Activated gamma-delta T cell treated with anti-CD3 and anti-CD28 coated beads, Interleukin-2, amount 50 U/mL, for 16 hours (primary cell): ENCODE results near the gene MRNIP.

Source experiments
- DNase-seq: peaks from one replicate; pipeline ENCODE4 v3.0.0-alpha.2; 2020; ENCODE audit warnings: low read depth

MRNIP gene

GRCh38 chr5:179887802-179888201 is 29.2 kb upstream of the MRNIP start:
- DNase-seq, result no peak

DNA sequence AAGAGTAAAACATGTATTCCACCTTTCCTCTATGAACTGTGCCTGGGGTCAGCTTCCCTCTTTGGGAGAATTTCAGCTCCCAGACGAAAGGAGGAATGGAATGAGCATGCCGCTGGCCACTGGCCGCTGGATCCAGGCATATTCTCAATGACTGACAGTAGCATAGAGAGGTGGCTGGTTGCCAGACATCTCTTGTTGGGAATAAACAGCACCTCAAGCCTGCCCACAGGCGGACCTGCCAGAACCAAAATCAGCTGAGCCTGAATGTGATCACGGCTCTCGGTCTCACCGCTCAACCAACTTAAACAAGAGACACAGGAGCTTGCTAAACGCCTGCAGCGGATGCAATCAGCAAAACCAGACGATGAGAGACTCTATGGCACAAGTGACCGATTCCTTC is 28.5 kb upstream of the MRNIP start:
- DNase-seq, result no peak

- no peak for DNase-seq
Measured at GRCh38 chr5:179886190-179886911, 27.7 kb upstream of the MRNIP start.

DNA sequence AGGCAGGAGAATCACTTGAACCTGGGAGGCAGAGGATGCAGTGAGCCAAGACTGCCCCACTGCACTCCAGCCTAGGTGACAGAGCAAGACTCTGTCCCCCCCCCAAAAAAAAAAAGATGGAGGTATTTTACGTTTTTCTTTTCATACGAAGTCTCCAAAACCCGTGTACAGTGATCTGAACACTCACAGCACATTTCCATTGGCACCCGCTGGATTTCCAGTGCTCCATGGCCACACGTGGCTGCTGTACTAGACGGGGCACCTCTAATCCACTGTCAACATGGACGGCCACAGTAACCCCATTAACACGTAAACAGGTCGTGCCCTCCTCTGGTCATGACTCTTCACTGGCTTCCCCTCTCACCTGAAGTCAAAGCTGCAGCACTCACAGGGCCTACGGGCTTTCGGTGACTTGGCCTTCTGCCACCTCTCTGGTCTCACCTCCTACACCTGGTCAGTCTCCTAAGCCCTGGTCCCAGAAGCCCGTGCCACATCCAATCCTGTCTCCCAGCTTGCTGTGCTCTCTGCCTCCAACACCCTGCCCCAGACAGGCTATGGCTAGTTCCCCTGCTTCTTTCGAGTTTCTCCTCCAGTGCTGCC is 27.0 kb upstream of the MRNIP start:
- no peak for DNase-seq

GRCh38 chr5:179883163-179883562 is 24.5 kb upstream of the MRNIP start:
- no peak for DNase-seq

DNA sequence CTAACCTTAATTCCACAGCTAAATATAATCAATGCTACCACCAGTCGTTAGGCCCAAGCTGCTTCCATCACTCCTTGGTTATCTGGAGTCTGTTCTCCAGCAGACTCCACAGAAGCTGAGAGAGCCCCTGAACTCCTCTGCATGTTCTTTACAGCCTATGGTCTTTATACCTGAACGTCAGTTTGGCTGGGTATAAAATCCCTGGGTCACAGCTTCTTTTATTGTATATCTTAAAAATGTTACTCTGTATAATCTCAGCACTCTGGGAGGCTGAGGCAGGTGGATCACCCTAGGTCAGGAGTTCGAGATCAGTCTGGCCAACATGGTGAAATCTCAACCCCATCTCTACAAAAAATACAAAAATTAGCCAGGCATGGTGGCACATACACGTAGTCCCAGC is 23.7 kb upstream of the MRNIP start:
- DNase-seq, result no peak

- DNase-seq, result no peak
Measured at GRCh38 chr5:179880848-179881590, 22.4 kb upstream of the MRNIP start.

GRCh38 chr5:179880066-179880650 is 21.5 kb upstream of the MRNIP start:
- DNase-seq, result no peak

DNA sequence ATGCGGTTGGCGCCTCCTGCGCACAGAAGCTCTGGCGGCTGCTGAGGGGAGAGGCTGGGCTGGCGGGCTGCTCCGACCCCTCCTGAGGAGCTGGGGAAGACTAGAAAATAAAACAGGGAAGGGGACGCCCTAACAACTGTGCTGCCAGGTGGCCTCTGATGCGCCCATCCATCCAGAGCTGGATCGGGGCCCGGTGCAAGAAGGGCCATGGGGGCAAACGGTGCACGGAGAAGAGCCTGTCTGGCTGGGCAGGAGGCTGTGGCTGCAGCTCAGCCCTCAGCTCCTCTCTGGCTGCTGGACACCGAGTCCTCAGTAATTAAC is 21.0 kb upstream of the MRNIP start:
- no peak for DNase-seq

DNA sequence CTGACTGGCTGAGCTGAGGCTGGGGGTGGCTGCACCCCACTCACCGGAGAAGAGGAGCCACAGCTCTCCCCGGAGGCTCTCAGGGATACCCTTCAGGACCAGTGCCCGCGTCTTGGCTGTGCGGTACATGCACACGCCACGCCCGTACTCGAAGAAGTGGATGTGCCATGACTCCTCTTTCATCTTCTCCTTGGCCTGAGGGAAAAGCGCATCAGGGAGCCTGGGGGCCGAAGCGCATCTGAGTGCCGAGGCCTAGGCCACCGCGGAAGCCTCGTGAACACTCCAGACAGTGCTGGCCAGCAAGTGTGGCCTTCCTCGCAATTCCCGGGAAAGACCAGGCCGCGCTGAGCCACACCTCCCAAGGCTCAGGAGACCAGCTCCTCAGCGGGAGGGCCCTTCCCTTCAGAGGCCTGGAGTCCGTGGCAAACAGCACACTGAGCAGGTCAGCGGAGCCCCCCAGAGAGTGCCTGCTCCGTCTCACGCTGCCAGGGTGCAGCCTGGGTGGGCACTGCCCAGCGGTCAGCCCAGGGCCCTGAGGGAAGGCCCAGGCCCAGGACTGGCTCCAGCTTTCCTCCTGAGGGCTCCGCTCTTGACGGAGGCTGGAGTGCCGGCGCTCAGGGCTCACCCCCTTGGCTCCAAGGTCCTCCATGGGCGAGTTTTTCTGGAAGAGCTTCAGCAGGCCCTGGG is 20.5 kb upstream of the MRNIP start:
- no peak for DNase-seq

DNA sequence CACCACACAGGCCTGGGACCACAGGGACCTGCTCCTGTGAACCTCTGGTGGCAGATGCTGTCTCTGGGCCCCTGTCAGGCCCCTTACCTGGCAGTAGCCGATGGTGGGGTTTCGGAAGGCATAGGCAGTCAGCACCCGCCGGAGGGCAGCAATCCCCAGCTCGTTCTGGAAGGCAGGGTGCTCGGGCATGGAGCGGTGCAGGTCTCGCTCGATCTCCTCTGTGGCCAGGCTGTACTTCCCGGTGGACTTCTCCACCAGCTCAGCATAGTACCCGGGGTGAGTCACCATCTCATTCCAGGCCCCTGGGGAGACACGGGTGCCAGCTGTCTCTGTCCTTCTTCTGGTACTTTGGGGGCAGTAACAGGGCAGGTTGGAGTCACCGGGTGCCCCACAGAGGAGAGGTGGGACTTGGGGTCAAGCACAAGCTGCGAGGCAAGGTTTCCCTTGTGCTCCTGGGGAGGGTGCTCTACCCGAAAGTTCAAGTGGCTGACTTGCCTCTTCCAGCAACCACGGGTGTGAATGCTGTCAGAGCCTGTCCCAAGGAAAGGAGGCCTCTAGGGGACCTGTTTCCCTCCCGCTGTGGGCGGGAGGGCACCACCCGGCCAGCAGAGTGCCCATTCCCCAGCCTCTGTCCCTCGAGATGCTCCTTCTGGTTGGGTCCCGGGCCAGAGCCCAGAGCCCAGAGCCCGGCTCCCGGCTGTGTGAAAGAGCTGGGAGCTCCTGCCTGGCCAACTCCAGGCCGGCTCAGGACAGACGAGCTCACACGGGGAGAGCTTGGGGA is 19.8 kb upstream of the MRNIP start:
- DNase-seq, result no peak

- DNase-seq, result no peak
Measured at GRCh38 chr5:179876610-179876952, 18.0 kb upstream of the MRNIP start.

- DNase-seq, result no peak
Measured at GRCh38 chr5:179875741-179876609, 17.4 kb upstream of the MRNIP start.

- DNase-seq, result no peak
Measured at GRCh38 chr5:179874536-179875292, 16.1 kb upstream of the MRNIP start.

GRCh38 chr5:179874136-179874535 is 15.5 kb upstream of the MRNIP start:
- DNase-seq, result no peak

GRCh38 chr5:179873588-179874110 is 15.0 kb upstream of the MRNIP start:
- no peak for DNase-seq

GRCh38 chr5:179872828-179873575 is 14.4 kb upstream of the MRNIP start:
- DNase-seq, result no peak

DNA sequence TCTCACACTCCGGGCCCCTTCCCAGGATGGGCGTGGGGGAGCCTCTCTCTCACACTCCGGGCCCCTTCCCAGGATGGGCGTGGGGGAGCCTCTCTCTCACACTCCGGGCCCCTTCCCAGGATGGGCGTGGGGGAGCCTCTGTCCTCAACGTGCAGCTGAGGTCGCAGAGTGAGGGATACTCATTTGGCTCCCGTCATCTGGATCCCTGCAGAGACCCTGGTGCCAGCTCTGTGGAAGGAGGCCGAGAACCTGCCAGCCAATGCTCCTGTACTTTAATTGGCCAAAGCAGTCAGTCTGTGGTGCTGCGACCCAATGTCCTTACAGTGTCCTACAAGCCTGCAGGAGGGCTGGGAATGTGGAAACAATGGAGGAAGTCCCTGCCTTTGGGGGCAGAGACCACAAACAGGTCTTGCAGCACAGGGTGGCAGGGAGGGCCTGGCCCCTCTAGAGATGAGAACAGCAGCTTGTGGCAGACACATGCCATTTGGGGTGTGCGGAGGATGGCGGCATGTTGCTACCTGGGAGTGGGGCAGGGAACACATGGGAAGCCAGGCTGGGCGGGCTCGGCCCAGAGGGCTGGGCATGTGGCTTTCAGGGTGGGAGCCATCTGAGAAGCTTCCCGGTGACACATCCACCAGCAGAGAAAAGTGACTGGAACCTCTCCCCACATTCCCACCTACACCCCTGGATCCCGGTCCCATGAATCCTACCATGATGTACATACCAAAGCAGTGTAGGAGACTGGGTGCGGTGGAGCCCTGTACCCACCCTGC is 13.6 kb upstream of the MRNIP start:
- no peak for DNase-seq
